GM12891 (cell line): Measurements from ENCODE around the gene MCM3AP.

Experiments
- POLR2A ChIP-seq: IDR thresholded peaks from 2 replicates; pipeline ENCODE4 v1.6.1; 2011; ENCODE audit warnings: low read depth, low read length, control low read depth
- POLR2AphosphoS5 ChIP-seq: IDR thresholded peaks from 2 replicates; pipeline ENCODE4 v1.6.1; 2011; ENCODE audit warnings: low read depth, low read length, control low read depth
- SPI1 ChIP-seq: IDR thresholded peaks from 2 replicates; pipeline ENCODE4 v1.6.1; 2011; ENCODE audit warnings: low read depth, low read length, control low read depth
- TAF1 ChIP-seq: IDR thresholded peaks from 2 replicates; pipeline ENCODE4 v1.6.1; 2011; ENCODE audit warnings: low read depth, low read length, control low read depth

GRCh38 chr21:46218906-46219590 is 66.4 kb downstream of the MCM3AP start:
- no peak for TF ChIP-seq POLR2AphosphoS5
- no peak for TF ChIP-seq POLR2A
- no peak for TF ChIP-seq SPI1
- no peak for TF ChIP-seq TAF1
